ENCODE data around the gene FNBP1L.

The FNBP1L gene

GRCh38 chr1:93594603-93594880 lies 146.6 kb downstream of the FNBP1L start:
- H3K4me3 ChIP-seq (ENCODE audit: low read depth, low read length) = no peak overlapping the region
- TF ChIP-seq CTCF (conservative IDR thresholded peaks at IDR 0.05; ENCODE audit: low read depth, low read length) = no peak

GRCh38 chr1:93595266-93595665 lies 147.3 kb downstream of the FNBP1L start:
- no peak for TF ChIP-seq CTCF (conservative IDR thresholded peaks at IDR 0.05; ENCODE audit: low read depth, low read length)
- DNase-seq (ENCODE audit: low read depth) = peak; percentile 57
- no peak overlapping the region for H3K4me3 ChIP-seq (ENCODE audit: low read depth, low read length)

More at GRCh38 chr1:93594603-93594880, 146.6 kb downstream of the FNBP1L start:
- DNase-seq (ENCODE audit: low read depth) = no peak

DNA sequence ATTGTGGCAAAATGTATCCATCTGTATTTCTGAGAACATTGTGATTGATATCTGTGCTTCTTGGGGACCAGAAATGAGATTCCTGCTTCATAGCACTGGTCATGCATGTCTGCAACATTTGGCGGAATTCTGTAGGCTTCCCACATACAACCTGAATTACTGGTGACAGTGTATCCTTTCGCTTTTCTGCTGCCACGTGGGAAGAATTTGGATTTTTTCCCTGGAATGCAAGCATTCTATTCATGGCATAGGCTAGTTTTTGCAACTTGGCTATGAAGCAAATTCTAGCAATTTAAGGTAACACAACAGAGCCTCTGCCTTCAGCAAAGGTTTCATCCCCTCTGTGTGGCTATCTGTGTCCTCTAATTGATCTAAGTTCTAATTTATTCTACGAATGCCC lies 147.8 kb downstream of the FNBP1L start:
- H3K4me3 ChIP-seq (ENCODE audit: low read depth, low read length) = no peak overlapping the region
- no peak for DNase-seq (ENCODE audit: low read depth)
- no peak for TF ChIP-seq CTCF (conservative IDR thresholded peaks at IDR 0.05; ENCODE audit: low read depth, low read length)

GRCh38 chr1:93596329-93597089 lies 148.6 kb downstream of the FNBP1L start:
- H3K4me3 ChIP-seq (ENCODE audit: low read depth, low read length) = no peak overlapping the region
- DNase-seq (ENCODE audit: low read depth) = no peak
- no peak for TF ChIP-seq CTCF (conservative IDR thresholded peaks at IDR 0.05; ENCODE audit: low read depth, low read length)

- no peak for DNase-seq (ENCODE audit: low read depth)
- no peak overlapping the region for H3K4me3 ChIP-seq (ENCODE audit: low read depth, low read length)
- TF ChIP-seq CTCF (conservative IDR thresholded peaks at IDR 0.05; ENCODE audit: low read depth, low read length) = no peak
These were observed 149.8 kb downstream of the FNBP1L start for GRCh38 chr1:93597709-93598108.

DNA sequence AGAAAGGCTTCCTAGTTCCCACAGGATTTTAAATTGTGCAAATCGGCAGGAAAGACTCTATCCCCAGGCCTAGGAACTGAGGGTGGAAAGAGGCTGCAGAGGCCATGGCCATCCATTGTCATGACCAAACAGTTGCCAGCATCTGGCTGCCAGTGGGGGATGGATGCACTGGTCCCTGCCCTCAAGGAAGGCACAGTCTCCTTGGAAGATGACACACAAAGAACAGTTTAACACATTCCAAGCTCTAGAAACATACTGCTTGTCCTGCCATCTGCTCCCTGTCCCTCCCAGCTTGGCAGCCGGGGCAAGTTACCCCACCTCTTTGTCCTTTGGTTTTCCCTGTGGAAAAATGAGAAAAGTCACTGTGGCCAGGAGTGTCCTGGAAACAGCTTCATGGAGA lies 150.5 kb downstream of the FNBP1L start:
- TF ChIP-seq CTCF (conservative IDR thresholded peaks at IDR 0.05; ENCODE audit: low read depth, low read length) = no peak
- no peak overlapping the region for H3K4me3 ChIP-seq (ENCODE audit: low read depth, low read length)
- no peak for DNase-seq (ENCODE audit: low read depth)

GRCh38 chr1:93598861-93599439 lies 151.0 kb downstream of the FNBP1L start:
- no peak overlapping the region for H3K4me3 ChIP-seq (ENCODE audit: low read depth, low read length)
- DNase-seq (ENCODE audit: low read depth) = no peak
- no peak for TF ChIP-seq CTCF (conservative IDR thresholded peaks at IDR 0.05; ENCODE audit: low read depth, low read length)

Measured in choroid plexus epithelial cell (primary cell).